ENCODE measurements around the gene RTN4.

DNA sequence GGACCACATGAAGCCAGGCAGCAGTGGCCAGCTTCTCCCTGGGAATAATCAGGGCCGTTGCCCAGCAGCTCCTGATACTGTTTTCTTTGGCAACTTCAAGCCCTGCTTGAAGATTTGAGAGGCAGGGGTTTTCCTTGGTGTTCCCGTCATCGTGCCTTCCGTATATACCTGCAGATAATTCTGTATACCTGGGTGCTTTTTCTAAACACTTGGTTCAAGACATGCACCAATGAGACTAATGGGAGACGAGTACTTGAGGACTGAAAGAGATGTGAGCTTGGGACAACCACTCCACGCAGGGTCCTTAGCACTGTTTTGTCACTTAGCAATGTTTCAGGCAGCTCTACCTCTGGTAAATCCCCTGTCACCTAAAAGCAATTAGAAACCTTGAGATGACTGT, 118.8 kb downstream of the RTN4 start:
- TF ChIP-seq POLR2A (IDR thresholded peaks at IDR 0.05), result no peak
- TF ChIP-seq, protein P1, sequence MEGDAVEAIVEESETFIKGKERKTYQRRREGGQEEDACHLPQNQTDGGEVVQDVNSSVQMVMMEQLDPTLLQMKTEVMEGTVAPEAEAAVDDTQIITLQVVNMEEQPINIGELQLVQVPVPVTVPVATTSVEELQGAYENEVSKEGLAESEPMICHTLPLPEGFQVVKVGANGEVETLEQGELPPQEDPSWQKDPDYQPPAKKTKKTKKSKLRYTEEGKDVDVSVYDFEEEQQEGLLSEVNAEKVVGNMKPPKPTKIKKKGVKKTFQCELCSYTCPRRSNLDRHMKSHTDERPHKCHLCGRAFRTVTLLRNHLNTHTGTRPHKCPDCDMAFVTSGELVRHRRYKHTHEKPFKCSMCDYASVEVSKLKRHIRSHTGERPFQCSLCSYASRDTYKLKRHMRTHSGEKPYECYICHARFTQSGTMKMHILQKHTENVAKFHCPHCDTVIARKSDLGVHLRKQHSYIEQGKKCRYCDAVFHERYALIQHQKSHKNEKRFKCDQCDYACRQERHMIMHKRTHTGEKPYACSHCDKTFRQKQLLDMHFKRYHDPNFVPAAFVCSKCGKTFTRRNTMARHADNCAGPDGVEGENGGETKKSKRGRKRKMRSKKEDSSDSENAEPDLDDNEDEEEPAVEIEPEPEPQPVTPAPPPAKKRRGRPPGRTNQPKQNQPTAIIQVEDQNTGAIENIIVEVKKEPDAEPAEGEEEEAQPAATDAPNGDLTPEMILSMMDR (IDR thresholded peaks at IDR 0.05 in 8 of 11, conservative IDR thresholded peaks at IDR 0.05 in 3 of 11), result no peak

All from spleen (tissue), 7 donors.